HL-60 (cell line): Measurements from ENCODE around the gene ENKUR.

Experiments used
- DNase-seq, 2 experiments: peaks; one replicate each; pipeline ENCODE4 v3.0.0-alpha.2; 2010 to 2020; ENCODE audit warnings: low read depth in 1 of 2, low spot score in 1 of 2
- H3K27ac ChIP-seq: fragments of 250-450 bp; sonication (Bioruptor Pico); replicated peaks from 2 replicates; pipeline ENCODE4 v1.5.1; 2020; ENCODE audit warnings: mild to moderate bottlenecking, moderate library complexity
- H3K27me3 ChIP-seq: fragments of 250-450 bp; sonication (Bioruptor Pico); 2 replicates; pipeline ENCODE4 v1.5.1; 2021; ENCODE audit warnings: mild to moderate bottlenecking, moderate library complexity; ENCODE audit not compliant: insufficient read depth, poor library complexity, severe bottlenecking
- H3K4me3 ChIP-seq: replicated peaks from 2 replicates; pipeline ENCODE4 v1.5.1; 2011; ENCODE audit warnings: mild to moderate bottlenecking, control low read depth, low read length; ENCODE audit not compliant: insufficient read depth
- CTCF ChIP-seq: IDR thresholded peaks from one replicate; pipeline ENCODE4 v1.5.1; 2011; ENCODE audit warnings: low read length, control low read depth, inconsistent platforms; ENCODE audit not compliant: insufficient read depth
- GABPA ChIP-seq: IDR thresholded peaks from 2 replicates; pipeline ENCODE4 v1.6.1; 2012; ENCODE audit warnings: low read depth
- POLR2AphosphoS5 ChIP-seq: IDR thresholded peaks from 2 replicates; pipeline ENCODE4 v1.6.1; 2012; ENCODE audit warnings: low read depth
- REST ChIP-seq: IDR thresholded peaks from 2 replicates; pipeline ENCODE4 v1.6.1; 2012; ENCODE audit warnings: low read depth; ENCODE audit not compliant: insufficient replicate concordance
- SPI1 ChIP-seq: IDR thresholded peaks from 2 replicates; pipeline ENCODE4 v1.6.1; 2012; ENCODE audit warnings: low read depth, mild to moderate bottlenecking, borderline replicate concordance

Gene ENKUR

GRCh38 chr10:25057886-25058285, 41.9 kb upstream of the ENKUR start:
- Histone ChIP-seq H3K27ac (no peak overlapping the region), H3K4me3 (no peak overlapping the region), H3K27me3 (no peaks in the 10 kb centered on the region)
- no peak for DNase-seq
- TF ChIP-seq REST (no peak), SPI1 (no peak), CTCF (no peak), POLR2AphosphoS5 (no peak)

- H3K27ac ChIP-seq = no peak overlapping the region
- H3K27me3 ChIP-seq = no peaks in the 10 kb centered on the region
- no peak overlapping the region for H3K4me3 ChIP-seq
- no peak for DNase-seq
- TF ChIP-seq GABPA = no peak
- TF ChIP-seq REST = no peak
- no peak for TF ChIP-seq POLR2AphosphoS5
- no peak for TF ChIP-seq SPI1
- no peak for TF ChIP-seq CTCF
Observed at GRCh38 chr10:25056726-25057125, 40.8 kb upstream of the ENKUR start.

GRCh38 chr10:25052012-25052411, 36.1 kb upstream of the ENKUR start:
- no peaks in the 10 kb centered on the region for H3K27me3 ChIP-seq
- TF ChIP-seq REST (no peak), GABPA (no peak), CTCF (no peak), POLR2AphosphoS5 (no peak)
- H3K4me3 ChIP-seq = no peak overlapping the region
- no peak overlapping the region for H3K27ac ChIP-seq
- DNase-seq = no peak
